Measurements from ENCODE around the gene TRIP13. TPM values are rescaled to one million over a fixed set of nuclear protein-coding genes. Genes with fewer than 3 reads are reported as not detected.
A peak's percentile ranks its signal among the peaks of the same experiment; 100 is the strongest.

TRIP13 gene
- total RNA-seq, 1 donor from 2014 or later: 12.5 TPM

GRCh38 chr5:955886-956761 lies 63.4 kb downstream of the TRIP13 start:
- ATAC-seq: no peak

DNA sequence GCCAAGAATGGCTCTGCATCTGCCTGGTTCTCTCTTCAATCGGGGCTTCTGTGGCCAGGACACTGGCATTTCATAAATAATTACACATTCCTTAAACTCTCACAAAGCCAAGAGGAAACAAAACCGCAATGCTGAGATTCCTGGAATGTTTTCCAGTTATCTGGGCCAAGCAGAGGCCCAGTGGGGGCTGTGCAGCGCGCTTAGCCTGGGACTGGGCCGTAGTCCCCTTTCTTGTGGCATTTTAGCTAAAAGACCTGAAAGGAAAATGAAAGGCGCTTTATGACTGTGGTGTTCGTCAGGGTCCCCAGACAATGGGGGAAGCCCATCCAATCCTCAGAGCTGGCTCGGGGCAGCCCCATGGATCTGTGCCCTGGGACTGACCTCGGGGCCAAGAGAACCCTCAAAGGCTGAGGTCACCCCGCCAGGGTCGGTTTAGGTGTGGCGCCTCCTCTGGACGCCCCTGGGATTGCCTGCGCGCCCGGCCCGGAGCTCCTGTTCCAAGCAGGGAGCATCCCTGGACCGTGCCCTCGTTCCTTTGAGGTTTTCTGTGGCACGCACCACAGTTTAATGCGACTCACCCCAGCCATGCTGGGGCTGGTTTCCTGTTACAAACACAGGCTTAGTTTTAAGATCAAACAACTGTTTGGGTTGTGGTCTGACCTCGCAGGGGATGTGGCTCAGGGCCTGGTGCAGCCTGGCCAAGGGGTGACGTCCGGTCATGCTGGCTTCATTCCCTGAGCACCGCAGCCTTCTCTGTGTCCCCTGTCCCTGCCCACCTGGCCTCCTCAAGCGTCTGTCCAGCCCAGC lies 64.5 kb downstream of the TRIP13 start:
- ATAC-seq: no peak

GRCh38 chr5:957748-958485 lies 65.2 kb downstream of the TRIP13 start:
- no peak for ATAC-seq

DNA sequence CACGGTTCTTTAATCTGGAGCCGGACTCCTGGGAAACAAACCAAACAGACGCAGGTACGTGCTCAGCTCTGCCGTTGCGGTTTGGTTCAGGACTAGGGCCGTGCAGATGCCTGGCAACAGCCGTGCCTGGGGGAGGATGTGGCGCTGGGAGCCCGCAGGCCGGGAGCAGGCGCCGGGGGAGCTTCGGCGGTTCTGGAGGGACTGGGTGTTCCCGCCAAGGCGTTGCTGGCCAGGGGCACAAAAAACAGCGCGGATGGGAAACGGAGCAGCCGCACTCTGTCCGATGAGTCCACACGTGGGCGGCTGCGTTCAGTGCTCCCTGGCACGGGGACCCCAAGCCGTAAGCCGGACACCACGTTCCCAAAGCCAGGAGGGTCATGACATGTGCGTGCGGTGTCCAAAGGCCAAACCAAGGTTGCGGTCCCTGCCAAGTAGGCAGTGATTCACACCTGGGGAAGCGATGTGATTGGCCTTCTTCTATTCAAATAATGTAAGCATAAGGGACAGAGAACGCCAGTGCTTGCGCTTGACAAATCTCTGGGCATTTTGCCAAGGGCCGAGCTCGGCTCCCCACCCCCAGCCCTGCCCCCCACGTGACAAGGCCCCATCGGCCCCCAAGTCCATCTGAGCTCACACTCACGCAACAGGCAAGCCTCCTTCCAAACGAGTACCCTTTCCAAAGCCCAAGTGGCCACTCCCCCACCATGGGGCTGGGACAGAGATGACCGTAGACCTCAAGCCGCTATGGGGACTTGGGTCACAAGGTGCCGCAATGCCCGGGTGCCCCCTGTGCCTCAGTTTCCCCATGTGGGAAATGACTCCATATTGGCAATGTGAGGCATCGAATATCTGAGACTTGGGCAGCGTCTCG lies 66.3 kb downstream of the TRIP13 start:
- ATAC-seq: peak; percentile 20

DNA sequence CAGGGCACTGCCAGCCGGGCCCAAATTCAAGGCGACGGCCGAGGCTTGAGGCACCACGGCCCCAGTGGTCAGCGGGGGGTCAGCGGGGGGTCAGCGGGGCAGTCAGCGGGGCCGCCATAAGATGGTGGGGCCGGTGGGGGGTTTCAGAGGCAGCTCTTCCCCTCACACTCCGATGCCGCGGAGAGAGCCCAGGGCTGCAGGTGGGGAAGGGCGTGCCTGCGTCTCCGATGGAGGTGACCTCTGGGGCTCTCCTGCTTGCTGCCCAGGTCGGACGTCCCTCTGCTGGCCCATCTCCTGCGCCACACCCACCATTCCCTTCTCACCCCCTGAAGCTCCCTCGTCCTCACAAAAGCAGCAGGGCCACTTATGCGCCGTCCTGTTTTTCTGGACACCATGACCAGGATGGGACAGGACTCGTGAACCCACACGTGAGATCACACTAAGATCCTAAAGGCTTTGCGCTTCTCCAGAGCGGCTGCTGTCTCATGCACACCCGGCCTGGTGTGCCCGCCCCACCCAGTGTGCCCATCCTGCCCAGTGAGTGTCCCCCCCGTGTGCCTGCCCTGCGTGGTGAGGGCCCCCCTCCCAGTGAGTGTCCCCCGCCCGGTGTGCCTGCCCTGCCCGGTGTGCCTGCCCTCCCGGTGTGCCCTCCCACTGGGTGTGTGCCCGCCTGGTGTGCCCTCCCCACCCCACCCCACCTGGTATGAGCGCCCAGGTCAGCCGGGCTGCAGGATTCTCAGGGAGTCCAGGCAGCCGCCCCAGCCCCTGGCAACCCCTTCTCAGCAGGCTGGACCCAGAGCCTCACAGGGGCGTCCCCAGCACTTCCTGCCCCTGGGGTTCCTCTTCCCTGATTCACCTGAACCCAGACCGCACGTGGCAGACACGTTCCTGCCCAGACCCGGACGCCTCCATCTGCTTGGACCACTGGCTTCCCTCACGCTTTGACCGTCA lies 67.2 kb downstream of the TRIP13 start:
- ATAC-seq: no peak

- no peak for ATAC-seq
Measured at GRCh38 chr5:960551-960950, 67.9 kb downstream of the TRIP13 start.

DNA sequence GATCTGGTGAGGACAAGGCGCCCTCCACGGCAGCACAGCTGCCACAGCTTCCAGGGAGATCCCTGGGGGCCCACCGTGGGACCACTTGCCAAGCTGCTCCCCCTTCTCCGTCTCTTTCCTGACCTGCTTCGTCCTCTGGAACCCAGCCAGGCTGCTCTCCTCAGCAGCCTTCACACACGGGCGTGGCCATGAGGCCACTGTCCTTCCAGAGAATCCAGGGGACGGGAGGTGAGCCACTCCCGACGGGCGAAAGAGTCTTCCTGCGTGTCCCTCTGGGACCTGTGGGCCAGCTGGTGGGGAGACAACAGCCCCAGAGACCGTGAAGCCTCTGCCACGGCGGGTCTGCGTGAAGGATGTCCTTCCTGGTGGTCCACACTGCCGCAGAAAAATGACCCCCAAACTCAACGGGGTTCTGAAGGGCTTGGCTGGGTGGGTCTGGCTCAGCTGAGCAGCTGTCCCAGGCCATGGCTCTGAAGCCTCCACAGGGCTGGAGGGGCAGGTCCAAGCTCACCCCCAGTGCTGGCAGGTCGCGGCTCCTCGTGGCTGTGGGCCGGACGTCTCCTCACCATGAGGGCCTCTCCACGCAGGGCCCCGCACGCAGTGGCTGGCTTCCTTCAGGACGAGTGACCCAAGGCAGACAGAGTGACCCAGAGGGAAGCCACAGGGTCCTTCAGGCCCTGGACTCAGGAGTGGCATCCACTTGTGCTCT lies 68.5 kb downstream of the TRIP13 start:
- ATAC-seq: no peak

- no peak for ATAC-seq
Measured at GRCh38 chr5:961711-962240, 69.1 kb downstream of the TRIP13 start.

DNA sequence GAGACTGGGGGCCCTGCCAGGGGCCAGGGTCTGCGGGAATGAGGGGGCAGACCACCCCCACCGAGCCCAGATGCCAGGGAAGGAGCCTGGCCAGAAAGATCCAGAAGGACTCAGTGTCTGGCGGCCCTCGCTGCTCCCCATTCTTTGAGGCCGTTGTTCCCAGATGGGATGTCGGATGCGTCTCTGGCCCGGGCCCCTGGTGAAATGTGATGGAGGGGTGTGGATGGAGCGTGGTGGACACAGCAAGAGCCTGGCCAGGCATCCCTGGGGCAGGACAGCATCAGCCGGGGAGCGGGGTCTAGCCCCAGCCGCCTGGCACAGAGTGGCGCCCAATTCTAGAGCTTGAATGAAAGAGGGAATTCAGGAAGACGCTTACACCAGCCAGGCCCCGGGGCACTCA lies 69.7 kb downstream of the TRIP13 start:
- ATAC-seq: no peak

- ATAC-seq: no peak
Measured at GRCh38 chr5:962801-963200, 70.1 kb downstream of the TRIP13 start.

GRCh38 chr5:963310-963672 lies 70.6 kb downstream of the TRIP13 start:
- ATAC-seq: no peak

- no peak for ATAC-seq
Measured at GRCh38 chr5:963673-964531, 71.2 kb downstream of the TRIP13 start.

- ATAC-seq: no peak
Measured at GRCh38 chr5:964821-965220, 72.1 kb downstream of the TRIP13 start.

GRCh38 chr5:965604-966344 lies 73.1 kb downstream of the TRIP13 start:
- no peak for ATAC-seq

DNA sequence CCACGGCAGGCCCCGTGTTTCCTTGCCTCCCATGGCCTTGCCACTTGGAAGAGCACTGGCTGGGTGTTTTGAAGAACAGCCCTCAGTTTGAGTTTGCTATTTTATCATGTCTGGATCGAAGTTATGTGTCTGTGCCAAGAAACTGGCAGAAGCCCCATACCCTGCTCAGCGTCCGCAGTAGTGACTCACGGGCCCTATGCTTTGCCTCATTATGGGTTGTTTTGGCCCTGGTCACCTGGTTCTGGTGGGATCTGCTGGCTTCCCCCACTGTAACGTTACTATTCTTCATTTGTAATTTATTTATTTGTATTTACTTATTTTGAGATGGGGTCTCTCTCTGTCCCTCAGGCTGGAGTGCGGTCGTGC lies 73.6 kb downstream of the TRIP13 start:
- no peak for ATAC-seq

- no peak for ATAC-seq
Measured at GRCh38 chr5:966941-967340, 74.3 kb downstream of the TRIP13 start.

Data from esophagus mucosa (tissue), 1 donor.